ENCODE measurements around the gene CLCN3.

CLCN3 gene

GRCh38 chr4:169627307-169627706 lies 6.9 kb downstream of the CLCN3 start:
- TF ChIP-seq, protein P1, sequence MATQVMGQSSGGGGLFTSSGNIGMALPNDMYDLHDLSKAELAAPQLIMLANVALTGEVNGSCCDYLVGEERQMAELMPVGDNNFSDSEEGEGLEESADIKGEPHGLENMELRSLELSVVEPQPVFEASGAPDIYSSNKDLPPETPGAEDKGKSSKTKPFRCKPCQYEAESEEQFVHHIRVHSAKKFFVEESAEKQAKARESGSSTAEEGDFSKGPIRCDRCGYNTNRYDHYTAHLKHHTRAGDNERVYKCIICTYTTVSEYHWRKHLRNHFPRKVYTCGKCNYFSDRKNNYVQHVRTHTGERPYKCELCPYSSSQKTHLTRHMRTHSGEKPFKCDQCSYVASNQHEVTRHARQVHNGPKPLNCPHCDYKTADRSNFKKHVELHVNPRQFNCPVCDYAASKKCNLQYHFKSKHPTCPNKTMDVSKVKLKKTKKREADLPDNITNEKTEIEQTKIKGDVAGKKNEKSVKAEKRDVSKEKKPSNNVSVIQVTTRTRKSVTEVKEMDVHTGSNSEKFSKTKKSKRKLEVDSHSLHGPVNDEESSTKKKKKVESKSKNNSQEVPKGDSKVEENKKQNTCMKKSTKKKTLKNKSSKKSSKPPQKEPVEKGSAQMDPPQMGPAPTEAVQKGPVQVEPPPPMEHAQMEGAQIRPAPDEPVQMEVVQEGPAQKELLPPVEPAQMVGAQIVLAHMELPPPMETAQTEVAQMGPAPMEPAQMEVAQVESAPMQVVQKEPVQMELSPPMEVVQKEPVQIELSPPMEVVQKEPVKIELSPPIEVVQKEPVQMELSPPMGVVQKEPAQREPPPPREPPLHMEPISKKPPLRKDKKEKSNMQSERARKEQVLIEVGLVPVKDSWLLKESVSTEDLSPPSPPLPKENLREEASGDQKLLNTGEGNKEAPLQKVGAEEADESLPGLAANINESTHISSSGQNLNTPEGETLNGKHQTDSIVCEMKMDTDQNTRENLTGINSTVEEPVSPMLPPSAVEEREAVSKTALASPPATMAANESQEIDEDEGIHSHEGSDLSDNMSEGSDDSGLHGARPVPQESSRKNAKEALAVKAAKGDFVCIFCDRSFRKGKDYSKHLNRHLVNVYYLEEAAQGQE (IDR thresholded peaks at IDR 0.05; ENCODE audit: insufficient read depth in 1 of 2, low read depth in 2 of 2, low read length in 2 of 2), result no peak
- TF ChIP-seq TAF1 (IDR thresholded peaks at IDR 0.05; ENCODE audit: borderline replicate concordance, insufficient read depth, low read length) (no peak), SIN3A (IDR thresholded peaks at IDR 0.05; ENCODE audit: borderline replicate concordance, insufficient read depth, low read length) (no peak), FOXP2 (optimal IDR thresholded peaks at IDR 0.05; ENCODE audit: borderline replicate concordance, extremely low read depth, extremely low read length, insufficient read depth) (no peak), POLR2AphosphoS5 (IDR thresholded peaks at IDR 0.05; ENCODE audit: low read depth, low read length) (no peak)

DNA sequence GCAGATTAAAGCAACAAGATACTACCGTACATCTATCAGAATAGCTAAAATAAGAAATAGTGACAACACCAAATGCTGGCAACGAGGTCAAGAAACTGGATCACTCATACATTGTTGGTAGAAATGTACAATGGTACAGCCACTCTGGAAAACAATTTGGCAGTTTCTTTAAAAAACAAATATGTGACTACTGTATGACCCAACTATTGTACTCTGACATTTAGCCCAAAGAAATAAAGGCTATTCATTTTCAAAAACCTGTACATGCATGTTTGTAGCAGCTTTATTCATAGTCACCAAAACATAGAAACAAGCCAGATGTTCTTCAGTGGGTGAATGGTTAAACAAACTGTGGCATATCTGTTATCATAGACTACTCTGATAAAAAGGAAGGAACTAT lies 8.2 kb downstream of the CLCN3 start:
- TF ChIP-seq POLR2AphosphoS5 (IDR thresholded peaks at IDR 0.05; ENCODE audit: low read depth, low read length) (no peak), TAF1 (IDR thresholded peaks at IDR 0.05; ENCODE audit: borderline replicate concordance, insufficient read depth, low read length) (no peak), SIN3A (IDR thresholded peaks at IDR 0.05; ENCODE audit: borderline replicate concordance, insufficient read depth, low read length) (no peak), FOXP2 (optimal IDR thresholded peaks at IDR 0.05; ENCODE audit: borderline replicate concordance, extremely low read depth, extremely low read length, insufficient read depth) (no peak)
- TF ChIP-seq, protein P1 (IDR thresholded peaks at IDR 0.05; ENCODE audit: insufficient read depth in 1 of 2, low read depth in 2 of 2, low read length in 2 of 2), result no peak

DNA sequence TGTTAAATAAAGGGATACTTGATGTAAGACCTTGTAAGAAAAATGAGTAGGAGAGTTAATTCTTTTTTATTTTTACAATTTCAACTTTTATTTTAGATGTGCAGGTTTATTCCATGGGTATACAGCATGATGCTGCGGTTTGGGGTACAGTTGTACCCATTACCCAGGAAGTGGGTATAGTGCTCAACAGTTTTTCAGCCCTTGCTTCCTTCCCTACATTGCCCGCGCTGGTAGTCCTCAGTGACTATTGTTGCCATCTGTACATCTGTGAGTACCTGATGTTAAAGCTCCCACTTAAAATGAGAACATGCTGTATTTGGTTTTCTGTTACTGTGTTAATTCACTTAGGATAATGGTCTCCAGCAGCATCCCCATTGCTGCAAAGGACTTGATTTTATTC lies 9.7 kb downstream of the CLCN3 start:
- TF ChIP-seq FOXP2 (optimal IDR thresholded peaks at IDR 0.05; ENCODE audit: borderline replicate concordance, extremely low read depth, extremely low read length, insufficient read depth) (no peak), POLR2AphosphoS5 (IDR thresholded peaks at IDR 0.05; ENCODE audit: low read depth, low read length) (no peak), SIN3A (IDR thresholded peaks at IDR 0.05; ENCODE audit: borderline replicate concordance, insufficient read depth, low read length) (no peak), TAF1 (IDR thresholded peaks at IDR 0.05; ENCODE audit: borderline replicate concordance, insufficient read depth, low read length) (no peak)
- TF ChIP-seq, protein P1 (IDR thresholded peaks at IDR 0.05; ENCODE audit: insufficient read depth in 1 of 2, low read depth in 2 of 2, low read length in 2 of 2), result no peak

GRCh38 chr4:169632896-169633295 lies 12.5 kb downstream of the CLCN3 start:
- TF ChIP-seq SIN3A (IDR thresholded peaks at IDR 0.05; ENCODE audit: borderline replicate concordance, insufficient read depth, low read length) (no peak), FOXP2 (optimal IDR thresholded peaks at IDR 0.05; ENCODE audit: borderline replicate concordance, extremely low read depth, extremely low read length, insufficient read depth) (no peak), TAF1 (IDR thresholded peaks at IDR 0.05; ENCODE audit: borderline replicate concordance, insufficient read depth, low read length) (no peak), POLR2AphosphoS5 (IDR thresholded peaks at IDR 0.05; ENCODE audit: low read depth, low read length) (no peak)
- TF ChIP-seq, protein P1 (IDR thresholded peaks at IDR 0.05; ENCODE audit: insufficient read depth in 1 of 2, low read depth in 2 of 2, low read length in 2 of 2), result no peak

GRCh38 chr4:169634975-169635374 lies 14.6 kb downstream of the CLCN3 start:
- TF ChIP-seq SIN3A (IDR thresholded peaks at IDR 0.05; ENCODE audit: borderline replicate concordance, insufficient read depth, low read length) (no peak), FOXP2 (optimal IDR thresholded peaks at IDR 0.05; ENCODE audit: borderline replicate concordance, extremely low read depth, extremely low read length, insufficient read depth) (no peak), POLR2AphosphoS5 (IDR thresholded peaks at IDR 0.05; ENCODE audit: low read depth, low read length) (no peak), TAF1 (IDR thresholded peaks at IDR 0.05; ENCODE audit: borderline replicate concordance, insufficient read depth, low read length) (no peak)
- TF ChIP-seq, protein P1 (IDR thresholded peaks at IDR 0.05; ENCODE audit: insufficient read depth in 1 of 2, low read depth in 2 of 2, low read length in 2 of 2), result no peak
